Ascending aorta (tissue), 2 donors: ENCODE measurements around the gene DST. TPM values are rescaled to one million over a fixed set of nuclear protein-coding genes. Genes with fewer than 3 reads are reported as not detected.
A peak's percentile ranks its signal among the peaks of the same experiment; 100 is the strongest.

Experiments
- DNase-seq, 2 donors: peaks; one replicate each; pipeline ENCODE4 v3.0.0-alpha.2; 2019; ENCODE audit warnings: low spot score in 2 of 2
- H3K27ac ChIP-seq, 2 donors: fragments of 200-600 bp; sonication (generic); one replicate each; pipeline ENCODE4 v1.5.1; 2016 to 2017; ENCODE audit warnings: mild to moderate bottlenecking in 1 of 2
- H3K27me3 ChIP-seq: fragments of 200-600 bp; sonication (generic); one replicate; pipeline ENCODE4 v1.5.1; 2017
- H3K36me3 ChIP-seq, 2 donors: fragments of 200-600 bp; sonication (generic); one replicate each; pipeline ENCODE4 v1.5.1; 2016
- H3K4me1 ChIP-seq, 2 donors: fragments of 200-600 bp; sonication (generic); one replicate each; pipeline ENCODE4 v1.5.1; 2016 to 2017; ENCODE audit warnings: mild to moderate bottlenecking in 1 of 2
- H3K4me3 ChIP-seq, 2 donors: fragments of 200-600 bp; sonication (generic); one replicate each; pipeline ENCODE4 v1.5.1; 2016 to 2017; ENCODE audit warnings: mild to moderate bottlenecking in 1 of 2
- H3K9me3 ChIP-seq, 2 donors: fragments of 200-600 bp; sonication (generic); one replicate each; pipeline ENCODE4 v1.5.1; 2016
- intact Hi-C: fragments of 100-400 bp; cut with DNase I; formaldehyde crosslinking; loops from one replicate; pipeline ENCODE4 v1.15.1; 2023
- total RNA-seq: library from RNA; depleted of rRNA; stranded (reverse); fragments of >200 nt; gene quantifications from one replicate; pipeline ENCODE4 v1.1.0, GENCODE V29; 2016
- TF ChIP-seq, protein P1 (sequence below), 3 experiments: fragments of 200-600 bp in 2 of 3; fragments of 450-650 bp in 1 of 3; sonication (generic) in 2 of 3; IDR thresholded peaks; one replicate each; pipeline ENCODE4 v1.5.1; 2016 to 2019; ENCODE audit warnings: antibody characterized with exemption in 3 of 3, mild to moderate bottlenecking in 1 of 3, moderate library complexity in 1 of 3

DST gene
- total RNA-seq, 1 donor from 2014 or later = 223 TPM

DNA sequence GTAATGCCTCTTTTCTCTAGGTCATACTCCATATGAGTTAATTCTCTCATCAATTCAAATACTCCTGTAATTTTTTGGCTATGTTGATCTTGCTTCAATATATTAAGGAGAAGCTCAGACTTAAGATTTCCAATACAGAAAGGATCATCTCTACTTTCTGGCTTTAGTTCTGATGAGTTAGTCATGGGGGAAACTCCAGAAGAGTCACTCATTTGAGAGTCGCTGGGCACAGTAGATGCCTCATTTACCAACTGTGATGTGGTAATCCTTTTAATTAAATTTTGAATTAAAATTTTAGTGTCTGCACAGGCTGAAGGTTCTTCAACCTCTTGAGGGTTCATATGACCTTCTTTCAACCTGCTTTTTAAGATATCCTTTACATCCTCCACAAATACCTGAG lies 38.5 kb downstream of the DST start:
- Histone ChIP-seq H3K4me3 (no peak overlapping the region), H3K9me3 (no peaks in the 10 kb centered on the region), H3K36me3 (peaks cover 30 to 41% of the 10 kb centered on the region in 2 donors), H3K27ac (no peak overlapping the region), H3K4me1 (no peaks in the 10 kb centered on the region), H3K27me3 (no peaks in the 10 kb centered on the region)
- TF ChIP-seq, protein P1, sequence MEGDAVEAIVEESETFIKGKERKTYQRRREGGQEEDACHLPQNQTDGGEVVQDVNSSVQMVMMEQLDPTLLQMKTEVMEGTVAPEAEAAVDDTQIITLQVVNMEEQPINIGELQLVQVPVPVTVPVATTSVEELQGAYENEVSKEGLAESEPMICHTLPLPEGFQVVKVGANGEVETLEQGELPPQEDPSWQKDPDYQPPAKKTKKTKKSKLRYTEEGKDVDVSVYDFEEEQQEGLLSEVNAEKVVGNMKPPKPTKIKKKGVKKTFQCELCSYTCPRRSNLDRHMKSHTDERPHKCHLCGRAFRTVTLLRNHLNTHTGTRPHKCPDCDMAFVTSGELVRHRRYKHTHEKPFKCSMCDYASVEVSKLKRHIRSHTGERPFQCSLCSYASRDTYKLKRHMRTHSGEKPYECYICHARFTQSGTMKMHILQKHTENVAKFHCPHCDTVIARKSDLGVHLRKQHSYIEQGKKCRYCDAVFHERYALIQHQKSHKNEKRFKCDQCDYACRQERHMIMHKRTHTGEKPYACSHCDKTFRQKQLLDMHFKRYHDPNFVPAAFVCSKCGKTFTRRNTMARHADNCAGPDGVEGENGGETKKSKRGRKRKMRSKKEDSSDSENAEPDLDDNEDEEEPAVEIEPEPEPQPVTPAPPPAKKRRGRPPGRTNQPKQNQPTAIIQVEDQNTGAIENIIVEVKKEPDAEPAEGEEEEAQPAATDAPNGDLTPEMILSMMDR (IDR thresholded peaks at IDR 0.05) = no peak
- intact Hi-C loops = no loop called here
- DNase-seq = no peak

DNA sequence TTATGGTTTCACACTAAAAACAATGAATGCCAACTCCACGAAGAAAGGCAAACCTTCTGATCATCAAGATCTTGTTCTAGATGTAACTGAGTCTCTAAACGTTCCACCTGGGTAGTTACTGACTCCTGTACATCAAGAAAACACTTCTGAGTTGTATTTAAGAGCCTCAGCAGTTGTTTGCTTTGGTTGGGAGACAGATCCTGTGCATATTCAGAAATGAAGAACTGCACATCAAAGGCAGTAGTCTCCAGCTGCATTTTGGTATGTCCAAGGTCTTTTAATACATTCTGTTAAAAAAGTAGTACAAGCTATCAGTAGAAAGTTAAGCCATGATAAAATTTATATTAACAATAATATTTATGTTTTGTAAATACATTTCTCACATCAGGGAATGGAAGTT lies 41.3 kb downstream of the DST start:
- Histone ChIP-seq H3K9me3 (no peaks in the 10 kb centered on the region), H3K4me3 (no peak overlapping the region), H3K36me3 (peaks cover 37 to 40% of the 10 kb centered on the region in 2 donors), H3K27ac (no peak overlapping the region), H3K4me1 (no peaks in the 10 kb centered on the region), H3K27me3 (no peaks in the 10 kb centered on the region)
- DNase-seq = no peak
- TF ChIP-seq, protein P1 (IDR thresholded peaks at IDR 0.05) = no peak
- intact Hi-C loops = no loop called here

DNA sequence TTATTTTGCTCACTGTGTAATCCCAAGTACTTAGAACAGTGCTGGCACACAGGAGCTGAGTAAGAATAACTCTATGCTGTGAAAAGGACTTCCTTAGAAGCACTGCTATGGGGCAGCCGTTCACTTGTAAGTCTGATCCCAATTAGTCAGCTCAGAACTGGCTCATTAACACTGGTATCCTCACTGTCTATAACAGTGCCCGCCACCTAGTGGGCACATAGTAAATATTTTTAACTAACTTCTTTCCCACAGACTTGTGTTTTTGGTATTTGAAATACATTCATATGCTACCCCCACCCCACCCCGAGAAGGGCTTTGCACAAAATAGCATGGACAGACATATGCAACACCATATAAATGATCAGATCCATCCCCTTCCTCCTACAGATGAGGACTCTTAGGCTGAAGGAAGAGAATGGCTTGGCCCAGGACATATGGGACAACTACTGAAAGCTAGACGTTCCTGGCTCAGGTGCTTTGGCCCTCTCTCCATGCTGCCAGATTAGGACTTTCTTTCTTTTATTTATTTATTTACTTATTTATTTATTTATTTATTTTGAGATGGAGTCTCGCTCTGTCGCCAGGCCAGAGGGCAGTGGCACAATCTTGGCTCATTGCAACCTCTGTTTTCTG lies 47.1 kb downstream of the DST start:
- no peak overlapping the region for H3K4me3 ChIP-seq
- intact Hi-C loops = loop anchor here (1.0 kb wide), 1 partner anchor 236 kb away; no protein-coding TSS in a partner anchor
- no peaks in the 10 kb centered on the region for H3K9me3 ChIP-seq
- H3K36me3 ChIP-seq = peaks cover 36 to 51% of the 10 kb centered on the region in 2 donors
- TF ChIP-seq, protein P1 (IDR thresholded peaks at IDR 0.05) = peak; percentile 18 to 58 (median 54)
- peak in 1 of 2 donors; percentile 67 for DNase-seq
- H3K27me3 ChIP-seq = no peaks in the 10 kb centered on the region
- H3K27ac ChIP-seq = peak overlapping the region in 1 of 2 donors; percentile 14
- no peaks in the 10 kb centered on the region for H3K4me1 ChIP-seq

DNA sequence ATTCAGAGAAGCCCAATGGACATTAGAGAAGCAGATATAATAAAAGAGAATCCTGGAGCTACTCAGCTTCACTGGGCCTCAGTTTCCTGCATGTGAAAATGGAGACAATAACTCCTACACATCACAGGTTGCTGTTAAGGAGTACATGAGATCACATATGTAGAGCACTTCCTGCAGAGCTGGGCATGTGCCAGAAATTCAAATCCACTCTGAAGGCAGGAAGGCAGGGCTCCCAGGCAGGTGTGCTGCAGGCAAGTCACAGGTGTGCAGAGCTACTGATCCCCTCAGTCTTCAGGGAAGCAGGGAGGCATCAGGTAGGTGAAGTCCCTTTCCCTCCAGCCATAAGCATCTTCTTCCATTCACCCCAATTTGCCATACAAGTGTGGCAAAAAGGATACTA lies 48.0 kb downstream of the DST start:
- Histone ChIP-seq H3K36me3 (peaks cover 34 to 49% of the 10 kb centered on the region in 2 donors), H3K4me1 (no peaks in the 10 kb centered on the region), H3K27ac (peak overlapping the region in 1 of 2 donors; percentile 14), H3K27me3 (no peaks in the 10 kb centered on the region), H3K9me3 (no peaks in the 10 kb centered on the region), H3K4me3 (no peak overlapping the region)
- intact Hi-C loops = loop anchor here (1.0 kb wide), 1 partner anchor 235 kb away; no protein-coding TSS in a partner anchor
- no peak for DNase-seq
- TF ChIP-seq, protein P1 (IDR thresholded peaks at IDR 0.05) = no peak

DNA sequence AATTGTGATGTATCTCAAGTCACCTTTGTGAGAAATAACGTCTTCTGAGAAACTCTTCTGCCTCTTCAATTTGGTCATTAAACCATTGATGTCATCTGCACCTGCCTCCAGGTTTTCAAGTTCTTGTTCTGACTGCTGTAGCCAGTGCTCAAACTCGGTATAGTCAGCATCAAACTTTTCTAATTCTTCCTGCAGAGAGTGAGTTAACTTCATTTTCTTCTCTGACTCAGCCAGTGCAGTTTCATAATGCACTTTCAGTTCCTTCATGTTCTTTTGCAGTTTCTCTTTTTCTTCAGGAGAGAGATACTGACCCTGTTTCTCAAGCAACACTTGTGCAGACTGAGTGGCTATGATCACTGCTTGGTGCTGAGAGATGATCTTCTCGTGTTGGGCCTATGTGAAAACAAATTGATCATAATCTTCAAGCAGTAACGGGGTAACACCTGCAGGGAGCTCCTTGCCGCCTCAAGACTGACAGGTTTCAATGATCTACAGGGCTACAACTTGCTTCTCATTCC lies 48.8 kb downstream of the DST start:
- Histone ChIP-seq H3K9me3 (no peaks in the 10 kb centered on the region), H3K27ac (peak overlapping the region in 1 of 2 donors; percentile 14), H3K36me3 (peaks cover 34 to 47% of the 10 kb centered on the region in 2 donors), H3K27me3 (no peaks in the 10 kb centered on the region), H3K4me3 (no peak overlapping the region), H3K4me1 (no peaks in the 10 kb centered on the region)
- intact Hi-C loops = no loop called here
- DNase-seq = no peak
- TF ChIP-seq, protein P1 (IDR thresholded peaks at IDR 0.05) = no peak
